ENCODE measurements around the gene CCDC183.

- TF ChIP-seq POLR2A (IDR thresholded peaks at IDR 0.05): no peak
- no peak for TF ChIP-seq CTCF (IDR thresholded peaks at IDR 0.05)
- no peak for TF ChIP-seq EP300 (IDR thresholded peaks at IDR 0.05)
Measured at GRCh38 chr9:136756836-136757235, 39.3 kb upstream of the CCDC183 start.

Data from gastroesophageal sphincter (tissue), 3 donors.